Stimulated activated CD4-positive, alpha-beta T cell treated with anti-CD3 and anti-CD28 coated beads, TNF-alpha, amount 100 ng/mL, for 48 hours (primary cell): ENCODE results near the gene LCE3C.
A peak's percentile ranks its signal among the peaks of the same experiment; 100 is the strongest.
"Not testable (repeated sequence)": the region's sequence is repeated elsewhere in the genome, so short reads cannot be mapped to it uniquely, and the experiment has no call there.

Experiments used
- DNase-seq, 3 donors: peaks; one replicate each; pipeline ENCODE4 v3.0.0-alpha.2; 2020; ENCODE audit warnings: low read depth in 3 of 3

LCE3C gene

GRCh38 chr1:152599934-152600333 lies at the start of gene LCE3C:
Gene LCE3C, plus strand, starts transcription at chr1:152600234. Its CDS starts 498 bp downstream, at chr1:152600732.
- no peak for DNase-seq

GRCh38 chr1:152565115-152565514 lies 34.9 kb upstream of the LCE3C start:
- DNase-seq = no peak

GRCh38 chr1:152565535-152566215 lies 34.4 kb upstream of the LCE3C start:
- DNase-seq = no peak

GRCh38 chr1:152566681-152567080 lies 33.4 kb upstream of the LCE3C start, which contains the start of gene LCE3E:
Gene LCE3E, minus strand, starts transcription at chr1:152566780. Its CDS starts 572 bp downstream, at chr1:152566208.
- DNase-seq = no peak

GRCh38 chr1:152577168-152577567 lies 22.9 kb upstream of the LCE3C start:
- no peak for DNase-seq

GRCh38 chr1:152579526-152579925 lies 20.5 kb upstream of the LCE3C start:
- not testable (repeated sequence) for DNase-seq

- no peak for DNase-seq
Measured at GRCh38 chr1:152580433-152580832, 19.6 kb upstream of the LCE3C start, which contains the start of gene LCE3D. Gene LCE3D, minus strand, starts transcription at chr1:152580516. Its CDS starts 580 bp downstream, at chr1:152579936.

- no peak for DNase-seq
Measured at GRCh38 chr1:152582647-152583046, 17.4 kb upstream of the LCE3C start.

GRCh38 chr1:152585586-152585985 lies 14.4 kb upstream of the LCE3C start:
- DNase-seq = no peak

- DNase-seq = no peak
Measured at GRCh38 chr1:152596986-152597385, 3.0 kb upstream of the LCE3C start.

GRCh38 chr1:152613511-152613910 lies 13.5 kb downstream of the LCE3C start, which contains the start of gene LCE3B:
Gene LCE3B, plus strand, starts transcription at chr1:152613811. Its CDS starts 0 bp downstream, at chr1:152613811.
- DNase-seq = no peak

GRCh38 chr1:152621993-152622392 lies 22.0 kb downstream of the LCE3C start:
- DNase-seq = no peak

GRCh38 chr1:152622803-152623202 lies 22.8 kb downstream of the LCE3C start, which contains the start of gene LCE3A:
Gene LCE3A, minus strand, starts transcription at chr1:152623103. Its CDS starts 0 bp downstream, at chr1:152623103.
- DNase-seq = no peak

GRCh38 chr1:152623203-152623844 lies 23.3 kb downstream of the LCE3C start:
- peak in 2 of 3 donors; percentile 8 to 26 for DNase-seq

- DNase-seq = no peak
Measured at GRCh38 chr1:152626744-152627143, 26.7 kb downstream of the LCE3C start.

GRCh38 chr1:152630596-152630995 lies 30.6 kb downstream of the LCE3C start:
- DNase-seq = no peak

GRCh38 chr1:152640351-152640750 lies 40.3 kb downstream of the LCE3C start:
- no peak for DNase-seq

- DNase-seq = no peak
Measured at GRCh38 chr1:152643945-152644344, 43.9 kb downstream of the LCE3C start.

GRCh38 chr1:152645146-152645545 lies 45.1 kb downstream of the LCE3C start:
- DNase-seq = no peak

- no peak for DNase-seq
Measured at GRCh38 chr1:152646656-152647055, 46.6 kb downstream of the LCE3C start.
